Epithelial cell of esophagus (primary cell): ENCODE data around the gene DERA.

Experiments used
- DNase-seq: peaks from one replicate; pipeline ENCODE4 v3.0.0; 2010; ENCODE audit warnings: low read depth
- H3K4me3 ChIP-seq: 2 replicates; pipeline ENCODE4 v1.5.1; 2011; ENCODE audit warnings: mild to moderate bottlenecking, low read length, control low read depth
- CTCF ChIP-seq: IDR thresholded peaks from 2 replicates; pipeline ENCODE4 v1.5.1; 2011; ENCODE audit warnings: low read depth, mild to moderate bottlenecking, low read length, control low read depth, inconsistent platforms; ENCODE audit not compliant: insufficient read depth; ENCODE audit errors: missing control alignments

DERA gene

GRCh38 chr12:15875863-15876262, 35.3 kb upstream of the DERA start:
- TF ChIP-seq CTCF: no peak
- DNase-seq: no peak
- H3K4me3 ChIP-seq: no peak overlapping the region

GRCh38 chr12:15879413-15879812, 31.7 kb upstream of the DERA start:
- no peak overlapping the region for H3K4me3 ChIP-seq
- no peak for TF ChIP-seq CTCF
- DNase-seq: no peak

- no peak for TF ChIP-seq CTCF
- DNase-seq: no peak
- H3K4me3 ChIP-seq: no peak overlapping the region
Measured at GRCh38 chr12:15880721-15881120, 30.4 kb upstream of the DERA start.

- no peak for TF ChIP-seq CTCF
- H3K4me3 ChIP-seq: peak within 1 kb of the TSS; percentile 96
- DNase-seq: peak; percentile 98
Measured at GRCh38 chr12:15882118-15882971, 28.8 kb upstream of the DERA start, which contains the start of gene STRAP. Gene STRAP, plus strand, starts transcription at chr12:15882387. Its CDS starts 321 bp downstream, at chr12:15882708.

- peak overlapping the region; percentile 96 for H3K4me3 ChIP-seq
- TF ChIP-seq CTCF: no peak
- no peak for DNase-seq
Measured at GRCh38 chr12:15883536-15883935, 27.6 kb upstream of the DERA start.

GRCh38 chr12:15886372-15887042, 24.6 kb upstream of the DERA start:
- no peak for DNase-seq
- H3K4me3 ChIP-seq: no peak overlapping the region
- no peak for TF ChIP-seq CTCF
